Cerebellar nuclear complex (tissue), 1 donor: ENCODE data around the gene TAPT1.

Source experiments
- DNase-seq, 2 experiments: peaks; one replicate each; lab custom pipeline; 2025; lab: John Stamatoyannopoulos, UW

Gene TAPT1

DNA sequence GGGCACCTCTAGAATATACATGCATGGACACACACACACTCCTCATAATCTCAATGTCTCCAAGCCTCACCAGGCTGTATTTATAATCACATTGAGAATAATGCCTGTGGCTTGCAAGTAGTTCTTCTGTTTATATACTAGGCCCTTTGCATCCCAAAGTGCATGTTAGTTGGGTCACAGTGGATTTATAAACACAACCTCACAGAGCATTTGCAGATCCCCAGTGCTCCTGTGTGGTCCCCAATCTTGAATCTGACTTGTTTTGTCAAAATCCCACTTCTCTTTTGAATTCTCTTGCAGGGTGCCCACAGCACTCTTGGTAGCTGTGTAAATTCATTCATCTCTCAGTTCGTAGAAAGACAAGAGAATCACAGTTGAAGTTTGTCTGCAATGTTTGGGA lies 92.9 kb downstream of the TAPT1 start:
- no peak for DNase-seq

GRCh38 chr4:16131293-16131692 lies 95.0 kb downstream of the TAPT1 start:
- DNase-seq = no peak

GRCh38 chr4:16129336-16129735 lies 96.9 kb downstream of the TAPT1 start:
- no peak for DNase-seq

DNA sequence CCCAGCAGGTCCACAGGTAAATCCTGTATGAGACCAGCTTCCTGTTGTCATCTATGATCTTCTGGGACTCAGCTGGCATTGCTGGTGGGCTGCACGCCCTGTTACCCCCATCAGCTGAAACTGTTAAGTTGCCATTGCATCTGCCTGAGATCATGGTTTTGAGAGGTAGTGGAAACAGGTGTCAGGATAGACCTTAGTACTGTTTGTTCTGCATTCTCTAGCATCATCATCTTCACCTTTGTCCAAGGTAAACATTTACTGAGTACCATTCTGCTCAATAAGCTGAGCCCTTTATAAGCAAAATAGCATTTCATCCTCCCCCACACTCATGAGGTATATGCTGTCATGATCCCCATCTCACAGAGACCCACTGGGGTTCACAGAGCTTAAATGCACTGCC lies 99.6 kb downstream of the TAPT1 start:
- no peak for DNase-seq

GRCh38 chr4:16125571-16126445 lies 100.5 kb downstream of the TAPT1 start:
- DNase-seq = no peak

DNA sequence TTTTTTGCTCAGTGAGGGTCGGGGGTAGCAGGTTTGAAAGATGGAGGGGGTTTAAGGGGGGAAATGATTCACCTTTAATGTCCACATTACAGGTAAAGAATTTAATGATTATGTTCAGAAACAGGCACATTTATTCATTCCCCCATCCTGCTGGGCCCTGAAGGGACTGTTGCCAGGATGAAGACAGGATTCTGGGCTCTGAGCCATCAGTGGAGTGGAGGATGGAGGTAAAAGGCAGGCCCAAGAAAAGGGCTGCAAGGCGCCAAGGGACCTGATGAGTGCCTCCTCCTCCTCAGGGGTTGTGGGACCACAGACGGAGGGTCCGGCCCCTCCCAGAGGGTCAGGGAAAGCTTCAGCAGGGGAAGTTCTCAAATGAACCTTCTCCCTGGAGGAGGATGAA lies 102.0 kb downstream of the TAPT1 start:
- no peak for DNase-seq

DNA sequence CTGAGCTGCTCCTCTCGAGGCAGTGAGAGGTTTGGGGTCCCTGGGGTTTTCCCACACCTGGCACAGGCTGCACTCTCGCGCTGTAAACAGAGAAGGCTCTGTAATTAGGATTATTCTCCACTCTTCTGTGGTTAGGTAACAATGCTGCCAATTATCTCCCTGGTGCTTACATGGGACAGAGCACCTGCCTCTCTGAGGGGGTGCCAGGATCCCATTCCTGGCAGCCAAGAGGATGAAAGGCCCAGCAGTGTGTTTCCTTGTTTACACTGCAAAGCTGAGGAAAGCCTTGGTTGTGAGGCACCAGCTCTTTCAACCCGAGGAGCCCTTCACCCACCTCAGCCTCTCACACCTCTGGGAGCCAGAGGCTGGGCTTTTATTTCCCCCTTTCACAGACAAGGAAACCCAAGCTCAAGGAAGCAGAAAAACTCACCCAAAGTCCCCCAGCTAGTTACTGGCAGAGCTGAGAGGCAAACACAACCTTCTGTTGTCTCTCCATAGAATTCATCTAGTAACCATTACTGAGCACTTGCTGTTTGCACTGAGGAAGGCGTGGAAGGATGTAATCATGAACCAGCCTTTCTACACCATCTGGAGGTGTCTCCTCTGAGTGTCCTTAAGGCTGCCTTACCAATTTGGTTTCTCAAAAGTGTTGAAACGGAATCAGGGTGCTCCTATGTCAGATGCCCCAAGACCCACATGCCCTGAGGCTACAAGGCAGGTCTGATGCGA lies 102.8 kb downstream of the TAPT1 start:
- DNase-seq = no peak

- no peak for DNase-seq
Observed at GRCh38 chr4:16122784-16123183, 103.5 kb downstream of the TAPT1 start.

- DNase-seq = no peak
Observed at GRCh38 chr4:16122308-16122711, 104.0 kb downstream of the TAPT1 start.

DNA sequence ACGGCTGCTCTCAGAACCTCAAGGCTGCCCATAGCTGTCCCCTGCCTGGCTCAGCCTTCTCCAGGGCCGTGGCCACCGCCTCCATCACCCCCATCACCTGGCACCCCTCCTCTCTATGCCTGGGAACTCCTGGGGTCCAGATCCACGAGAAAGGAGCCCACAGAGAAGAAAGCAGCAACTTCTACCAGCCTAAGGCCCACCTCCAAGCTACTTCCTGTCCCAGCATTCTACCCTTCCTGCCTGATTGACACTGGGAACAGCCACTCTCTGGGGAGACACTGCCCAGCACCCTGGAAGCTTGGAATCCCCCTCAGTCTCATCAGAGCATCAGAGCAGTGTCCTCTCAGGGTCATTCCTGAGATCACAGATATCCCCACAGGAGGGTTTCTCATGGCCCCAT lies 105.6 kb downstream of the TAPT1 start:
- no peak for DNase-seq

GRCh38 chr4:16119981-16120380 lies 106.3 kb downstream of the TAPT1 start:
- no peak for DNase-seq

DNA sequence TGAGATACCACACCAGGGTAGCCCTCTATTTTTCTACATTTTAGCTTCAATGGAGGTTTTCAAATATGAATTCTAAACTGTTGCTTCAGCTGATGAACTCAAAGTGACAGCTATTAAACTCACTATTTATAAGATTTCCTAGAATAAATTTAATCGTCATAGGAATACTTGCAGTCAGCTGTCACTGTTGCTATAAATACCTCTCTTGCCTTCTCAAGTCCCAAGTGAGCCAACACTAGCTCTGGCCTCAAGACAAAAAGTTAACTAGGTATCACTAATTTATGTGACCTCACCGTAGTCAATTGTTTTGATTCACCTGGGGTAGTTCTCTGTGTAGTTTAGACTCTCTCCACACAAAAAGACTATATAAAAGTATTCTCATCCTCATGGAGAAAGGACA lies 108.2 kb downstream of the TAPT1 start:
- no peak for DNase-seq

DNA sequence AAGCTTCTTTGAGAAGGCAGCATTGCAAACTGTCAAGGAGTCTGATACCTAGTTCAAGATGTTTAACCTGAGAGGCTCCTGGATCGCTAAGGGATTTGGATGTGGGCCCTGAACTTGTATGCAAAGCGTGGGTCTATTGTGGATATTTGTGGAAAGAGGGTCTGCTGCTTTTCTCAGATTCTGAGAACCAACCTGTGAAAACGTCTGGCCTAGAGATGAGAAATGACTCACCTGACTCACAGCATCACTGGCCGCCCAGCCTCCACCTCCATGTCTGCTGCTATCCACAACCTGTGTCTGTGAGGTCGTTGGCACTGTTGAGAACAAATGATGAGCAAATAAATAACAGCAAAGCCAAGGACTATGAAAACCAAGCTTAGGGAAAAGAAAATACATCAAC lies 109.1 kb downstream of the TAPT1 start:
- DNase-seq = no peak

GRCh38 chr4:16116493-16116990 lies 109.7 kb downstream of the TAPT1 start:
- DNase-seq = no peak

GRCh38 chr4:16116019-16116418 lies 110.3 kb downstream of the TAPT1 start:
- DNase-seq = no peak

DNA sequence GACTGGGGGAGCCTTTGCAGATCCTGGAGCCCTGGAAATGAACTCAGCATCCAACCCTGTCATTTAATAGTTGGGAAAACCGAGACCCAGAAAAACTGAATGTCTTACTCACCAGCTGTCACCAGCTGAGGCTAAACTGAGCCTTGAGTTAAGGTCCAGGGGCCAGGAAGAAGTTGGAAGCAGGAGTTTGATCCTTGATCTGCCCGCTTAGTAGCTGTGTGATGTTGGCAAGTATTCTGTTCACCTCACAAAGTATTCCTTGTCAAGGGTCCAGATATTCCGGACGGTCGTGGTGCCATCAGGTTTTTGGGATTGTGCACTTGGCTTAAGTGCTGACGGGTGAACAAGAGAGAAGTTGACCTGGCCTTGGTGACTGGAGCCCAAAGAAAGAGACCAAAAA lies 111.7 kb downstream of the TAPT1 start:
- DNase-seq = no peak

DNA sequence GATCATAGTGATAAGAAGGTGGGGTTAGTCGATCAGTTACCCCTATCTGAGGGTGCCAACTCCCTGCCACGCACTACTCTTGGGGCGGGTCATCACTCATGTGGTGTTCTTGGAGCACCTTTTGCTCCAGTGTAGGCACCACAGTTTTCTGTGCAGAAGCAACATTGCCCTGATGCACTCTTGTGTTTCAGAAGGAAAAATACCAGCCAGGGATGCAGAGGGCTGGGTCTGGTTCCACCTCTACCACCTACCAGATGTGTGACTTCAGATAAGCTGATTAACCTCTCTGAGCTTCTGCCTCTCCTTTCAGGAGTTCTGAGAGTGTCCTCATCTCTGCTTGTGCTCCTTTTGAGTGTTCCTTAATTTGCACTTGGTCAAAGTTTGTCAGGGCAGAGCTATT lies 112.5 kb downstream of the TAPT1 start:
- no peak for DNase-seq

GRCh38 chr4:16111533-16111932 lies 114.7 kb downstream of the TAPT1 start:
- DNase-seq = no peak

DNA sequence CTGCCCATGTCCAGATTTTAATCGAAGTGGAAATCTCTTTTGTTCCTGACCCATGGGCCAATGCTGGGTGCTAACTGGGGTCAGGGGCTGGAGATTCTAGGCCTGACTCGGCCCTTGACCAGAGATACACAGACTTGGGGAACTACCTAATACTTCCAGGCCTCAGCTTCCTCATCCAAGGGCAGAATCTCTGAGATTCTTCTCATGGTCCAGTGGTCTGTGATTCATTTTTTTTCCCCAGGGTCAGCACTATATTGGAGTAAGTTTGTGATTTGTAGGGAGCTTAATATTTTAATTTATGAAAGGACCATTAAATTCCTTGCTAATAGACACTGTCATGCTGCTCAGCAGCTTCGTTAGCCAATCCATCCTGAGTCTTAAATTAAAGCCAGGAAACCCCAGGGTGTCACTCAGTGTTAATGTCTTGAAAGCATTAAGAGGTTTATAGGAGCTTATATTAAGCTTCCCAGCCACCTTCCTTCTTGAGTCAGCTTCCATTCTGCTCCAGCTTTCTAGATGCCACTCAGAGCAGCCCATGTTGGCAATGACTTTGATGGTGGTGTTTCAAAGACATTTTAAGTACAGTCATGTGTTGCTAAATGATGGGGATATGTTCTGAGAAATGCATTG lies 115.5 kb downstream of the TAPT1 start:
- no peak for DNase-seq
